GM21381 (cell line): Measurements from ENCODE around the gene DIS3L2.
A peak's percentile ranks its signal among the peaks of the same experiment; 100 is the strongest.
"Not testable (repeated sequence)": the region's sequence is repeated elsewhere in the genome, so short reads cannot be mapped to it uniquely, and the experiment has no call there.

Experiments used
- ATAC-seq: cut with Tn5 transposase; IDR thresholded peaks from one replicate; pipeline ENCODE4 v1.9.1; 2021; ENCODE audit warnings: mild to moderate bottlenecking, moderate library complexity; ENCODE audit not compliant: unreplicated experiment

Gene DIS3L2

GRCh38 chr2:232288489-232289030 lies 327.0 kb downstream of the DIS3L2 start:
- ATAC-seq = no peak

GRCh38 chr2:232290668-232291067 lies 329.2 kb downstream of the DIS3L2 start:
- ATAC-seq = no peak

GRCh38 chr2:232291343-232291742 lies 329.8 kb downstream of the DIS3L2 start:
- ATAC-seq = no peak

GRCh38 chr2:232292395-232293154 lies 331.1 kb downstream of the DIS3L2 start:
- ATAC-seq = no peak

GRCh38 chr2:232293191-232293590 lies 331.7 kb downstream of the DIS3L2 start:
- no peak for ATAC-seq

- no peak for ATAC-seq
These were observed 334.5 kb downstream of the DIS3L2 start for GRCh38 chr2:232295971-232296370.

- ATAC-seq = no peak
These were observed 335.4 kb downstream of the DIS3L2 start for GRCh38 chr2:232296776-232297525.

GRCh38 chr2:232299084-232299483 lies 337.6 kb downstream of the DIS3L2 start:
- no peak for ATAC-seq

GRCh38 chr2:232299927-232300674 lies 338.6 kb downstream of the DIS3L2 start:
- no peak for ATAC-seq

GRCh38 chr2:232300894-232301387 lies 339.4 kb downstream of the DIS3L2 start:
- ATAC-seq = no peak

GRCh38 chr2:232304236-232304635 lies 342.7 kb downstream of the DIS3L2 start:
- ATAC-seq = no peak

GRCh38 chr2:232306741-232307305 lies 345.3 kb downstream of the DIS3L2 start:
- ATAC-seq = no peak

GRCh38 chr2:232307854-232308253 lies 346.3 kb downstream of the DIS3L2 start:
- ATAC-seq = no peak

- no peak for ATAC-seq
These were observed 347.5 kb downstream of the DIS3L2 start for GRCh38 chr2:232308986-232309385.

- no peak for ATAC-seq
These were observed 348.1 kb downstream of the DIS3L2 start for GRCh38 chr2:232309592-232309991.

GRCh38 chr2:232310121-232310520 lies 348.6 kb downstream of the DIS3L2 start:
- no peak for ATAC-seq

- ATAC-seq = no peak
These were observed 349.2 kb downstream of the DIS3L2 start for GRCh38 chr2:232310696-232311095.

GRCh38 chr2:232313645-232314044 lies 352.1 kb downstream of the DIS3L2 start:
- ATAC-seq = not testable (repeated sequence)

- peak; percentile 81 for ATAC-seq
These were observed 353.8 kb downstream of the DIS3L2 start for GRCh38 chr2:232315049-232315922.

- no peak for ATAC-seq
These were observed 354.4 kb downstream of the DIS3L2 start for GRCh38 chr2:232315923-232316299.
